B cell (primary cell): ENCODE measurements around the gene HMGN5. TPM values are rescaled to one million over a fixed set of nuclear protein-coding genes. Genes with fewer than 3 reads are reported as not detected.

Experiments used
- ATAC-seq: fragments of 200-7000 bp; cut with Tn5 transposase; one replicate; pipeline ENCODE4 v1.10.0; 2021; ENCODE audit warnings: low read depth, mild to moderate bottlenecking, moderate number of reproducible peaks, moderate library complexity
- CTCF ChIA-PET: fragments of 350-600 bp; sonication (Branson Sonifier 250); formaldehyde crosslinking; loops from one replicate; lab custom pipeline; 2021; ENCODE audit warnings: antibody characterized with exemption, inconsistent platforms; lab: Charles Lee
- POLR2A ChIA-PET: fragments of 350-600 bp; sonication (Branson Sonifier 250); formaldehyde crosslinking; loops from one replicate; lab custom pipeline; 2021; ENCODE audit warnings: antibody characterized with exemption; lab: Charles Lee
- DNase-seq: peaks from one replicate; pipeline ENCODE4 v3.0.0; 2013
- H2AFZ ChIP-seq: 2 replicates; pipeline ENCODE4 v1.6.1; 2012; ENCODE audit warnings: mild to moderate bottlenecking, low read depth, low read length; ENCODE audit not compliant: insufficient read depth, poor library complexity, severe bottlenecking
- H3K27ac ChIP-seq, 2 donors: 1 replicate in 1 of 2; 2 replicates in 1 of 2; pipeline ENCODE4 v1.5.1; 2012 to 2013; ENCODE audit warnings: low read length in 2 of 2, mild to moderate bottlenecking in 2 of 2, moderate library complexity in 1 of 2
- H3K27me3 ChIP-seq, 4 experiments: fragments of 200-600 bp in 1 of 4; sonication (generic) in 1 of 4; replicated peaks in 1 of 4; 1 replicate in 2 of 4; 2 replicates in 2 of 4; pipeline versions ENCODE4 v1.6.1 to v1.7.0; 2013 to 2016; ENCODE audit warnings: low read length in 3 of 4, mild to moderate bottlenecking in 2 of 4, mixed read lengths in 1 of 4, moderate library complexity in 1 of 4; ENCODE audit not compliant: insufficient read depth in 4 of 4, control insufficient read depth in 3 of 4; ENCODE audit errors: control extremely low read depth in 1 of 4
- H3K36me3 ChIP-seq, 2 experiments: replicated peaks in 1 of 2; 1 replicate in 1 of 2; 2 replicates in 1 of 2; pipeline versions ENCODE4 v1.6.1 to v1.7.1; 2013; ENCODE audit warnings: low read length in 1 of 2; ENCODE audit not compliant: insufficient read depth in 2 of 2, control insufficient read depth in 1 of 2; ENCODE audit errors: control extremely low read depth in 1 of 2, extremely low read depth in 1 of 2
- H3K4me1 ChIP-seq, 2 donors: fragments of 200-600 bp in 1 of 2; sonication (generic) in 1 of 2; 1 replicate in 1 of 2; 2 replicates in 1 of 2; pipeline versions ENCODE4 v1.5.1 to v1.6.1; 2013 to 2017; ENCODE audit warnings: low read length in 2 of 2; ENCODE audit not compliant: control insufficient read depth in 2 of 2, insufficient read depth in 2 of 2
- H3K4me2 ChIP-seq: replicated peaks from 2 replicates; pipeline ENCODE3; 2012; ENCODE audit warnings: mild to moderate bottlenecking, low read depth, low read length; ENCODE audit not compliant: poor library complexity, severe bottlenecking
- H3K4me3 ChIP-seq, 5 experiments: fragments of 200-600 bp in 1 of 5; sonication (generic) in 1 of 5; 1 replicate in 3 of 5; 2 replicates in 2 of 5; pipeline versions ENCODE4 v1.5.1 to v1.7.0; 2011 to 2016; ENCODE audit warnings: low read length in 4 of 5, mild to moderate bottlenecking in 4 of 5, low read depth in 2 of 5, control low read depth in 1 of 5, moderate library complexity in 1 of 5; ENCODE audit not compliant: insufficient read depth in 1 of 5; ENCODE audit errors: control extremely low read depth in 1 of 5, extremely low read depth in 1 of 5
- H3K79me2 ChIP-seq: fragments of 200-600 bp; sonication (generic); one replicate; pipeline ENCODE4 v1.6.0; 2016; ENCODE audit warnings: low read length; ENCODE audit not compliant: control insufficient read depth, insufficient read depth
- H3K9ac ChIP-seq: fragments of 200-600 bp; sonication (generic); 2 replicates; pipeline ENCODE4 v1.6.1; 2017; ENCODE audit warnings: mild to moderate bottlenecking, low read length, moderate library complexity
- H3K9me3 ChIP-seq, 3 donors: one replicate each; pipeline versions ENCODE4 v1.6.1 to v1.7.1; 2013; ENCODE audit warnings: low read length in 2 of 3; ENCODE audit not compliant: control insufficient read depth in 2 of 3, insufficient read depth in 1 of 3; ENCODE audit errors: control extremely low read depth in 1 of 3
- H4K20me1 ChIP-seq: 2 replicates; pipeline ENCODE4 v1.6.0; 2012; ENCODE audit warnings: mild to moderate bottlenecking, low read length; ENCODE audit not compliant: insufficient read depth, control insufficient read depth, poor library complexity, severe bottlenecking
- H3K27ac Mint-ChIP-seq: one replicate; pipeline ENCODE4 v1.8.0; 2021; ENCODE audit warnings: mixed read lengths
- H3K27me3 Mint-ChIP-seq: one replicate; pipeline ENCODE4 v1.8.0; 2021; ENCODE audit warnings: mixed read lengths
- H3K4me1 Mint-ChIP-seq: one replicate; pipeline ENCODE4 v1.8.0; 2021; ENCODE audit warnings: mixed read lengths
- H3K4me3 Mint-ChIP-seq: one replicate; pipeline ENCODE4 v1.8.0; 2021; ENCODE audit warnings: mixed read lengths
- H3K9me3 Mint-ChIP-seq: one replicate; pipeline ENCODE4 v1.8.0; 2022; ENCODE audit warnings: mixed read lengths; ENCODE audit not compliant: insufficient read depth
- CTCF ChIP-seq: fragments of 200-600 bp; IDR thresholded peaks from one replicate; pipeline ENCODE4 v1.8.0; 2022; ENCODE audit warnings: antibody characterized with exemption, mild to moderate bottlenecking
- EZH2 ChIP-seq: IDR thresholded peaks from 2 replicates; pipeline ENCODE4 v1.6.1; 2012; ENCODE audit warnings: borderline replicate concordance, low read depth, mild to moderate bottlenecking, moderate library complexity, low read length; ENCODE audit not compliant: insufficient read depth, poor library complexity, severe bottlenecking
- WGBS: methylation state at CpG from one replicate; pipeline ENCODE4 v1.1.5; 2013; ENCODE audit warnings: missing lambda C conversion rate; ENCODE audit not compliant: insufficient coverage; 5-methylcytosine and 5-hydroxymethylcytosine counted together
- intact Hi-C: fragments of 100-400 bp; cut with micrococcal nuclease; formaldehyde crosslinking; loops from one replicate; pipeline ENCODE4 v1.10.0; 2022
- polyA plus RNA-seq: library from polyadenylated mRNA; depleted of rRNA; stranded (reverse); fragments of >200 nt; gene quantifications from 2 replicates; pipeline ENCODE4 v1.2.3, GENCODE V29; 2012
- total RNA-seq, 2 donors: library from RNA; stranded (reverse); fragments of 120-200 nt in 1 of 2; gene quantifications; 1 replicate in 1 of 2; 2 replicates in 1 of 2; pipeline versions ENCODE4 v1.2.3 to v1.2.4, GENCODE V29; 2013 to 2022

HMGN5 gene
- total and polyA plus RNA-seq, 2 donors (not counting 1 experiment from before 2014, with no cell fraction given): 0.16 to 0.37 TPM

- CTCF ChIA-PET: no interaction called here
- Mint-ChIP-seq H3K27me3 (no peaks in the 10 kb centered on the region), H3K4me1 (peaks cover 44% of the 10 kb centered on the region), H3K4me3 (peak overlapping the region; percentile 38), H3K27ac (no peak overlapping the region), H3K9me3 (no peaks in the 10 kb centered on the region)
- Histone ChIP-seq H3K9ac (no peak overlapping the region), H3K27me3 (no peaks in the 10 kb centered on the region), H3K27ac (no peak overlapping the region), H3K79me2 (peaks cover 85% of the 10 kb centered on the region), H3K4me1 (peaks cover 12 to 25% of the 10 kb centered on the region in 2 donors), H3K36me3 (peaks cover 0 to 9% of the 10 kb centered on the region in 2 experiments), H3K9me3 (peaks cover 0 to 3% (median 0%) of the 10 kb centered on the region in 3 donors), H3K4me3 (no peak overlapping the region), H4K20me1 (no peaks in the 10 kb centered on the region), H2AFZ (no peak overlapping the region), H3K4me2 (peak overlapping the region; percentile 5)
- WGBS: no CpG with 5 or more reads among the region's 1 CpG
- TF ChIP-seq EZH2 (no peak), CTCF (no peak)
- DNase-seq (no peak), ATAC-seq (no peak)
- intact Hi-C loops: no loop called here
- POLR2A ChIA-PET: no interaction called here
These were observed 4.8 kb upstream of the HMGN5 start for GRCh38 chrX:81206476-81206875.

GRCh38 chrX:81205551-81205950 lies 3.8 kb upstream of the HMGN5 start:
- DNase-seq: no peak
- Mint-ChIP-seq H3K27ac (peak overlapping the region; percentile 37), H3K9me3 (no peaks in the 10 kb centered on the region), H3K4me1 (peaks cover 50% of the 10 kb centered on the region), H3K4me3 (peak overlapping the region; percentile 65), H3K27me3 (no peaks in the 10 kb centered on the region)
- no CpG with 5 or more reads among the region's 2 CpGs for WGBS
- Histone ChIP-seq H3K4me2 (peak overlapping the region; percentile 5), H3K4me3 (no peak overlapping the region), H3K9ac (no peak overlapping the region), H3K27ac (no peak overlapping the region), H3K4me1 (peaks cover 18 to 30% of the 10 kb centered on the region in 2 donors), H4K20me1 (no peaks in the 10 kb centered on the region), H3K9me3 (peaks cover 0 to 3% (median 0%) of the 10 kb centered on the region in 3 donors), H3K79me2 (peaks cover 77% of the 10 kb centered on the region), H3K36me3 (peaks cover 0 to 9% of the 10 kb centered on the region in 2 experiments), H3K27me3 (no peaks in the 10 kb centered on the region), H2AFZ (no peak overlapping the region)
- no peak for ATAC-seq
- TF ChIP-seq CTCF: no peak
- TF ChIP-seq EZH2: no peak
- intact Hi-C loops: no loop called here
- CTCF ChIA-PET: interaction anchor here (1.5 kb wide), 1 partner anchor 10 kb away, joined by 5 read pairs; no protein-coding TSS in a partner anchor
- POLR2A ChIA-PET: no interaction called here
